RPMI7951 (cell line): ENCODE results near the gene RAET1L. TPM values are rescaled to one million over a fixed set of nuclear protein-coding genes. Genes with fewer than 3 reads are reported as not detected.
"Not testable (repeated sequence)": the region's sequence is repeated elsewhere in the genome, so short reads cannot be mapped to it uniquely, and the experiment has no call there.

Source experiments
- DNase-seq: peaks from one replicate; pipeline ENCODE4 v3.0.0-alpha.2; 2012; ENCODE audit warnings: low read depth
- total RNA-seq: library from RNA; depleted of rRNA; stranded (reverse); fragments of >200 nt; shearing (Covaris generic); gene quantifications from 2 replicates; pipeline ENCODE4 v1.2.3, GENCODE V29; 2014; rRNA removed

RAET1L gene
- total RNA-seq, 1 experiment from 2014 or later = not detected

DNA sequence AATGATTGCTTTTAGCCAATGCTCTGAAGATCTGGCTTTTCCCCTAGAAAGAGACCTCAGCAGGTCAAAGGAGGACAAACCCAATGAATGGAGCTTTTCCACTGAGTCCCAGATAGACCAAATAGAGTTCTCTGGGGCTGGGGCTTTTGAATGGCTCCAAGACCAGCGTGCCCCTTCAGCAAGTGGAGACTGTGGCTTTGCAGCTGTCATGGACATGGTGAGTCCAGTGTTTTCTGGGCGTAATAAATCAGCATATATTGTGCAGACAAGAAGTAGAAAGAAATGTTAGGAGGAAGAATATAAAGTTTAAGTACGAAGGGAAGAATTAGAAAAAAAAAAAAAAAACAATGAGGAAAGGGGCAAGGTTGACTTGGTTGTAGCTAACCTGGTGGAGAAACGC, 33.5 kb downstream of the RAET1L start:
- DNase-seq = no peak

DNA sequence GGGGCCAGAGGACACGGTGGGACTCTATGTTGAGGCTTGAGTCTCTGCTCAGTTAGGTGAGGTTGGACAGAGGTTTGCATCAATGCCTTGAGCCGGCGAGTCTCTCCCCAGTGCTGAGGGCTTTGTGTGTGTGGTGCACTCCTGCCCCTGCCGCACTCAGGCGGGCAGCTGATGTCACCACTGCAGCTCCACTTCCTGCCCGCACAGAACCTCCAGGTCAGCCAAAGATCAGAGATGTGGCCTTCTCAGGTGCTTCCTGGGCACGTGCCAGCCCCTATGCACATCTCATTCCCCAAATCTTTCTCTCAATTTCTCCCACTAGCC, 33.9 kb downstream of the RAET1L start:
- DNase-seq = not testable (repeated sequence)

DNA sequence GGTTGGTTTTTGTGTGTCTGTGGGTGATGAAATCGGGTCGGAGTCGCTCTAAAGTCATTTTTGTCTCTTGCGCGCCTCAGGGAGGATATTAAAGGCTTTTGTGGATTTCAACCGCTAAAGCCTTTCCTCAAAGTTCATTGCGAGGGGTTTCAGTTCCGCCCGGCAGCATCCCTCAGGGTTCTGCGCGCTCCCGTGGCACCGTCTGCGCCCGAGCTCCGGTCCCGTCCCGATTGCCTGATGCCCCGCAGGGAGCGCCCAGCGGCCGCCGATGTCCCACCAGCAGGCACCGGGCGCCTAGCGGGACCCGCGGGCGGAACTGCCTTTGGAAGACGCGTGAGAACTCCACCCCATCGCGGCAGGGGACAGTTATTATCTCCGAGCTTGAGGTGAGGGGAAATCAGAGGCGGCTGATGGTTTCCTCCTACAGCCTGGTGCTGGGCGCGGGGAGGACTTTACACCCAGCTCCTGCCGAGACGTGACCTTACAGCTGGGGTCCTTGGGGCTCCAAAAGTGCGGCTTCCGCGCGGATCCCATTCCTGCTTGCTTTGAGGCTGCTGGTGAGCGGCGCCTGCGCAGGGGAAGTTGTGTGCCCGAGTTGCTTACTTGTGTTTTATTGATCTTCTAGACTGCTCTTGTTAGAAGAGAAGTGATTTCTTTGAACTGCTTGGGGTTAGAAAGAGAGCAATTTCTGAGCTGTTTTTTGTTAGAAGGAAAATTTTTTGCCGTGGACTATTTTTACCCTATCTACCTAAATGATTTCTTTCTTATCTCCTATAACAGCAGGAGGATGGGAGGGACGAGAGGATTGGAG, 34.5 kb downstream of the RAET1L start:
- peak; percentile 13 for DNase-seq

DNA sequence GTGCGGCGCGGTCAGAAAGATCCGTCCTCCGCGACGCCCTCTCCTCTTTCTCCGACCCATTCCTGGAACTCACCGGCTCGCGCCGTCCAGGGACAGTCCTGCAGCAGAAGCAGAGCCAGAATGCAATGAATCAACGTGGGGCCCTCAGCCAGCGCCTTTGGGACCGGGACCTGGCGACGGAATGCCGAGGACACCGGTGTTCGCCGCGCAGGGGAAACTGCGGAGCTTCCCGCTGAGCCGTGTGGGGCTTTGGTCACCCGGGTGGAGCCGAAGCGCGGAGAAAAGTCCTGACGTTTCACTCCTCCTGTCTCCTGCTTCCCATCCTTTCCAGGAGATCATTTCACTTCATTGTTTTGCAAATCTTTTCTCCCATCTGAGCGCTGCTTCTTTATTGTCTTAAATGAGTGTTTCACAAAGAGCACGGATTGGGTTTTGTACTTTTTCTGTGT, 35.1 kb downstream of the RAET1L start:
- no peak for DNase-seq

DNA sequence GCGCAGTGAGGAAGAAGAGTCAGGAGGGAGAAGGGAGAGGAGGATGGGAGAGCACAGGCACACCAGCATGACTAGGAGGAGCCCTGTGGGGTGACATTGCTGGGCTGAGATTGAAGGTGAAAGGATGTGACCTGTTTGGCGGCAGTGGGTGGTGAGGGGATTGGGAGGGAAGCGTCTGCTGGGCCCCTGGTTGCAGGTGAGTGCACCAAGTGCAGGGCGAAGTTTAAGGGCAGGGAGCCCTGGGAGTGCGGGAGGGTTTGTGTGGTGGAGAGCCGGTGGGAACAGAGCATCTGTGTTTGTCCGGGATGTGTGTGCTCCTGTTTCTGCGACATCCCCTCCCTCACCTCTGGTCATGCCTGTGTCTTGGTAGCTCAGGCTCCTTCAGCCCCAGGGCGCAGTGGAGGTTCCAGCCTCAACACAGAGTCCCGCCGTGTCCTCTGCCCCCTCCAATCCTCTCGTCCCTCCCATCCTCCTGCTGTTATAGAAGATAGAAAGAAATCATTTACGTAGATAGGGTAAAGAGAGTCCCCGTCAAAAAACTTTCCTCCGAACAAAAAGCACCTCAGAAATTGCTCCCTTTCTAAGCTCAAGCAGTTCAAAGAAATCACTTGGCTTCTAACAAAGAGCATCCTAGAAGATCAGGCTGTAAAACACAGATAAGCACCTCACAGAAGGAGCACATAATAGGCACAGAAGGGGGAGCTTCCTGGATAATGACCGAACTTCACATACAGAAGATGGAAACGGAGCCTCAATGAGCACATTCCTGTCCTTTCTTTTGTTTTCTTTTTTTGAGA, 36.6 kb downstream of the RAET1L start:
- no peak for DNase-seq

- DNase-seq = no peak
Measured at GRCh38 chr6:149987602-149988107, 37.7 kb downstream of the RAET1L start.

GRCh38 chr6:149985481-149985937, 39.8 kb downstream of the RAET1L start:
- DNase-seq = peak; percentile 40

DNA sequence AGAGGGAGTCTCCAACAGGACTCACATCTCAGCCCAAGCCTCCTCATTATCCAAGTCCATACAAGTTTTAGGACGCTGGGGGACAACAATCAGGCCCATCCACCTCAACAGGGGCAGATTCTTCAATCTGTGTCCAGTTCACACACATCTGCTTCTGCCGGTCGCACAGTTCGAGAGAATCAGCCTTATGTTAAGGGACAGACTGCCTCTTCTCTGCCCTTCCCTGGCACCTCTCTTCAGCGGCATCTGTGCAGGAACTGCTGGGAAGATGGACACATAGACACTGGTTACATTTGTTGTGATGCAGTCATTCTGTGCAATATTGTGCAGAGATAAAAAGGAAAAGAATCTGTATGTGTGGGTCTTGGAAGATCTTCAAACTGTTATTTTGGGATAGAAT, 40.6 kb downstream of the RAET1L start:
- no peak for DNase-seq

GRCh38 chr6:149983145-149983544, 42.2 kb downstream of the RAET1L start:
- DNase-seq = no peak

- DNase-seq = no peak
Measured at GRCh38 chr6:149979293-149979692, 46.0 kb downstream of the RAET1L start.

GRCh38 chr6:149978610-149979009, 46.7 kb downstream of the RAET1L start:
- no peak for DNase-seq

- DNase-seq = no peak
Measured at GRCh38 chr6:149977221-149977620, 48.1 kb downstream of the RAET1L start.

DNA sequence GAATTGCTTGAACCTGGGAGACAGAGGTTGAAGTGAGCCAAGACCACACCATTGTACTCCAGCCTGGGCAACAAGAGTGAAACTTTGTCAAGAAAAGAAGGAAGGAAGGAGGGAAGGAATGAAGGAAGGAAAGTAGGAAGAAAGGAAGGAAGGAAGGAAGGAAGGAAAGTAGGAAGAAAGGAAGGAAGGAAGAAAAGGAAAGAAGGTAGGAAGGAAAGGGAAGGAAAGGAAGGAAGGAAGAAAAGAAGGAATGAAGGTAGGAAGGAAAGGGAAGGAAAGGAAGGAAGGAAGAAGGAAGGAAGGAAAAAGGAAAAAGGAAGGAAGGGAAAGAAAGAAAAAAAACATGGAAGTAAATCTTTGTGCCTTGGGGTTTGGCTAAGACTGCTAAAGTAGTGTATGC, 49.9 kb downstream of the RAET1L start:
- no peak for DNase-seq

DNA sequence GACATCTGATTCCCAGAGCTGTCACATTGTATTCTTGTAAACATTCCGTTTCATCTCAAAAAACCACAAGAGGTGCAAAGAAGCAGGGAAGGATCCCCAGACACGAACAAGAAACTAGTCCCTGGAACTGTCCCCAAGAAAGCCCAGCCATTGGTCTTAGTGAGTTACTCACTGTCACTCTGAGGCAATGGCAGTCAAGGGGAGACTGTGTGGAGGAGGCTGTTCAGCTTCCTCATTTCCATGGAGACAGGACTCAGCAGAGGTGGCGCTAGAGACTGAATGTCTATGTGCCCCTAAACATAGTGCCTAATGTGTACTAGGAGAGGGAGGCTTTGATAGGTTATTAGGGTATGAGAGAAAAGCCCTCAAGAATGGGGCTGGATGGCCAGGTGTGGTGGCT, 50.5 kb downstream of the RAET1L start:
- DNase-seq = no peak

DNA sequence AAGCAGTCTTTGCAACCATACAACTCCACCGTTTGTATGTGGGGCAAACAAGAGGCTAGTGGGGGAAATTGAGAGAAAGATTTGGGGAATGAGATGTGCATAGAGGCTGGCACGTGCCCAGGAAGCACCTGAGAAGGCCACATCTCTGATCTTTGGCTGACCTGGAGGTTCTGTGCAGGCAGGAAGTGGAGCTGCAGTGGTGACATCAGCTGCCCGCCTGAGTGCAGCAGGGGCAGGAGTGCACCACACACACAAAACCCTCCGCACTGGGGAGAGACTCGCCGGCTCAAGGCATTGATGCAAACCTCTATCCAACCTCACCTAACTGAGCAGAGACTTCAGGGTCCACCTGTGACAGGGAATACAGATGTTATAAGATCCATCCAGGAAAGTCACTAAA, 50.9 kb downstream of the RAET1L start:
- DNase-seq = not testable (repeated sequence)

- no peak for DNase-seq
Measured at GRCh38 chr6:149969635-149970034, 55.7 kb downstream of the RAET1L start.

GRCh38 chr6:149968909-149969308, 56.4 kb downstream of the RAET1L start:
- not testable (repeated sequence) for DNase-seq

Other genes with a start within 250 kb of the RAET1L start
- gene LRP11, start 161.2 kb downstream of the RAET1L start, total RNA-seq = 67.0 and 67.4 TPM in 2 replicates
- 1.6 and 2.0 TPM in 2 replicates for gene RAET1E, start 127.4 kb downstream of the RAET1L start, total RNA-seq
- 9.9 and 13.4 TPM in 2 replicates for gene RAET1G, start 102.4 kb downstream of the RAET1L start, total RNA-seq
- 21.8 and 21.9 TPM in 2 replicates for gene ULBP2, start 83.5 kb downstream of the RAET1L start, total RNA-seq
- gene ULBP1, start 61.6 kb downstream of the RAET1L start, total RNA-seq = 0.20 and 0.36 TPM in 2 replicates
- 8.9 and 13.6 TPM in 2 replicates for gene ULBP3, start 43.6 kb upstream of the RAET1L start, total RNA-seq
- not detected in 2 replicates for gene PPP1R14C, start 117.5 kb upstream of the RAET1L start, total RNA-seq